ENCODE results near the gene ORAI2. TPM values are rescaled to one million over a fixed set of nuclear protein-coding genes. Genes with fewer than 3 reads are reported as not detected.
A peak's percentile ranks its signal among the peaks of the same experiment; 100 is the strongest.

ORAI2 gene
- polyA plus RNA-seq, 3 donors from 2014 or later, result 73.5 to 125 (median 80.6) TPM

GRCh38 chr7:102418592-102418991, 14.8 kb upstream of the ORAI2 start:
- Mint-ChIP-seq H3K9me3 (no peaks in the 10 kb centered on the region), H3K4me1 (peaks cover 86 to 92% of the 10 kb centered on the region in 2 donors)

GRCh38 chr7:102421706-102422240, 11.6 kb upstream of the ORAI2 start:
- peaks cover 3 to 22% (median 11%) of the 10 kb centered on the region in 3 donors for H3K36me3 Mint-ChIP-seq
- no peak for DNase-seq
- peaks cover 88 to 92% of the 10 kb centered on the region in 2 donors for H3K4me1 Mint-ChIP-seq
- H3K9me3 Mint-ChIP-seq, result no peaks in the 10 kb centered on the region
- H3K27ac Mint-ChIP-seq, result peak overlapping the region; percentile 17 to 100 (median 72)
- peak overlapping the region in 2 of 5 donors; percentile 30 to 36 for H3K4me3 Mint-ChIP-seq
- H3K27me3 Mint-ChIP-seq (ENCODE audit: low read depth in 3 of 3), result peaks cover 13 to 23% (median 14%) of the 10 kb centered on the region in 3 donors

More at GRCh38 chr7:102418592-102418991, 14.8 kb upstream of the ORAI2 start:
- peak overlapping the region; percentile 6 to 64 (median 39) for H3K4me3 Mint-ChIP-seq
- peaks cover 0 to 13% (median 11%) of the 10 kb centered on the region in 3 donors for H3K36me3 Mint-ChIP-seq
- no peak for DNase-seq
- H3K27me3 Mint-ChIP-seq (ENCODE audit: low read depth in 3 of 3), result peaks cover 7 to 17% (median 12%) of the 10 kb centered on the region in 3 donors
- H3K27ac Mint-ChIP-seq, result peak overlapping the region; percentile 83 to 99 (median 98)

GRCh38 chr7:102424129-102424551, 9.2 kb upstream of the ORAI2 start:
- peak overlapping the region; percentile 99 to 100 (median 100) for H3K27ac Mint-ChIP-seq
- H3K4me3 Mint-ChIP-seq, result peak overlapping the region in 3 of 5 donors; percentile 37 to 86 (median 67)
- DNase-seq, result no peak
- H3K27me3 Mint-ChIP-seq (ENCODE audit: low read depth in 3 of 3), result peaks cover 14 to 17% (median 14%) of the 10 kb centered on the region in 3 donors
- peaks cover 82 to 87% of the 10 kb centered on the region in 2 donors for H3K4me1 Mint-ChIP-seq
- H3K36me3 Mint-ChIP-seq, result peaks cover 3 to 22% (median 11%) of the 10 kb centered on the region in 3 donors
- no peaks in the 10 kb centered on the region for H3K9me3 Mint-ChIP-seq

- Mint-ChIP-seq H3K9me3 (no peaks in the 10 kb centered on the region), H3K27me3 (ENCODE audit: low read depth in 3 of 3) (peaks cover 15 to 19% (median 17%) of the 10 kb centered on the region in 3 donors), H3K4me1 (peaks cover 83 to 88% of the 10 kb centered on the region in 2 donors), H3K4me3 (peak overlapping the region; percentile 37 to 94 (median 67)), H3K27ac (peak overlapping the region; percentile 99 to 100 (median 100)), H3K36me3 (peaks cover 3 to 19% (median 11%) of the 10 kb centered on the region in 3 donors)
- no peak for DNase-seq
Observed at GRCh38 chr7:102424787-102425218, 8.6 kb upstream of the ORAI2 start.

- H3K27me3 Mint-ChIP-seq (ENCODE audit: low read depth in 3 of 3), result peaks cover 16 to 22% (median 17%) of the 10 kb centered on the region in 3 donors
- peak overlapping the region; percentile 77 to 94 (median 86) for H3K4me3 Mint-ChIP-seq
- H3K4me1 Mint-ChIP-seq, result peaks cover 81 to 87% of the 10 kb centered on the region in 2 donors
- peak; percentile 80 to 85 (median 83) for DNase-seq
- H3K9me3 Mint-ChIP-seq, result no peaks in the 10 kb centered on the region
- H3K36me3 Mint-ChIP-seq, result peaks cover 3 to 13% (median 4%) of the 10 kb centered on the region in 3 donors
- peak overlapping the region; percentile 99 to 100 (median 100) for H3K27ac Mint-ChIP-seq
Observed at GRCh38 chr7:102425639-102426267, 7.6 kb upstream of the ORAI2 start.

- Mint-ChIP-seq H3K4me1 (peaks cover 82 to 87% of the 10 kb centered on the region in 2 donors), H3K4me3 (peak overlapping the region; percentile 77 to 94 (median 86)), H3K36me3 (peaks cover 0 to 9% (median 3%) of the 10 kb centered on the region in 3 donors), H3K9me3 (no peaks in the 10 kb centered on the region), H3K27ac (peak overlapping the region; percentile 99 to 100 (median 100)), H3K27me3 (ENCODE audit: low read depth in 3 of 3) (peaks cover 16 to 22% (median 17%) of the 10 kb centered on the region in 3 donors)
- DNase-seq, result peak; percentile 76 to 82 (median 81)
Observed at GRCh38 chr7:102426268-102427018, 6.9 kb upstream of the ORAI2 start.

GRCh38 chr7:102427019-102427405, 6.4 kb upstream of the ORAI2 start:
- Mint-ChIP-seq H3K27ac (peak overlapping the region; percentile 99 to 100 (median 100)), H3K4me3 (peak overlapping the region; percentile 77 to 94 (median 86)), H3K27me3 (ENCODE audit: low read depth in 3 of 3) (peaks cover 17 to 25% (median 21%) of the 10 kb centered on the region in 3 donors), H3K4me1 (peaks cover 83 to 87% of the 10 kb centered on the region in 2 donors), H3K9me3 (no peaks in the 10 kb centered on the region), H3K36me3 (peaks cover 0 to 9% (median 3%) of the 10 kb centered on the region in 3 donors)
- DNase-seq, result no peak

GRCh38 chr7:102429141-102429899, 4.1 kb upstream of the ORAI2 start:
- Mint-ChIP-seq H3K4me1 (peaks cover 77 to 80% of the 10 kb centered on the region in 2 donors), H3K4me3 (peak overlapping the region in 4 of 5 donors; percentile 1 to 60 (median 21)), H3K27ac (peak overlapping the region; percentile 86 to 100 (median 99)), H3K9me3 (no peaks in the 10 kb centered on the region), H3K27me3 (ENCODE audit: low read depth in 3 of 3) (peaks cover 27 to 36% (median 31%) of the 10 kb centered on the region in 3 donors), H3K36me3 (peaks cover 0 to 9% (median 3%) of the 10 kb centered on the region in 3 donors)
- DNase-seq, result no peak

- peak overlapping the region; percentile 90 to 99 (median 96) for H3K27ac Mint-ChIP-seq
- peak overlapping the region; percentile 71 to 81 (median 75) for H3K4me3 Mint-ChIP-seq
- peak; percentile 54 to 70 (median 65) for DNase-seq
- peaks cover 67 to 69% of the 10 kb centered on the region in 2 donors for H3K4me1 Mint-ChIP-seq
- H3K9me3 Mint-ChIP-seq, result no peaks in the 10 kb centered on the region
- peaks cover 20 to 26% (median 21%) of the 10 kb centered on the region in 3 donors for H3K27me3 Mint-ChIP-seq (ENCODE audit: low read depth in 3 of 3)
- H3K36me3 Mint-ChIP-seq, result peaks cover 0 to 3% (median 0%) of the 10 kb centered on the region in 3 donors
Observed at GRCh38 chr7:102431617-102432298, 1.6 kb upstream of the ORAI2 start.

- peaks cover 0 to 3% (median 0%) of the 10 kb centered on the region in 3 donors for H3K36me3 Mint-ChIP-seq
- peaks cover 59 to 60% of the 10 kb centered on the region in 2 donors for H3K4me1 Mint-ChIP-seq
- peak overlapping the region; percentile 90 to 99 (median 96) for H3K27ac Mint-ChIP-seq
- peaks cover 19 to 26% (median 21%) of the 10 kb centered on the region in 3 donors for H3K27me3 Mint-ChIP-seq (ENCODE audit: low read depth in 3 of 3)
- no peaks in the 10 kb centered on the region for H3K9me3 Mint-ChIP-seq
- DNase-seq, result no peak
- peak overlapping the region; percentile 71 to 81 (median 75) for H3K4me3 Mint-ChIP-seq
Observed at GRCh38 chr7:102432442-102433218, 745 bp upstream of the ORAI2 start.

GRCh38 chr7:102434039-102434486, 688 bp downstream of the ORAI2 start:
- no peaks in the 10 kb centered on the region for H3K9me3 Mint-ChIP-seq
- peak overlapping the region; percentile 83 to 93 (median 88) for H3K4me3 Mint-ChIP-seq
- peaks cover 52 to 53% of the 10 kb centered on the region in 2 donors for H3K4me1 Mint-ChIP-seq
- DNase-seq, result peak in 1 of 3 donors; percentile 18
- H3K27me3 Mint-ChIP-seq (ENCODE audit: low read depth in 3 of 3), result peaks cover 19 to 26% (median 21%) of the 10 kb centered on the region in 3 donors
- H3K36me3 Mint-ChIP-seq, result peaks cover 0 to 3% (median 0%) of the 10 kb centered on the region in 3 donors
- peak overlapping the region; percentile 85 to 95 (median 90) for H3K27ac Mint-ChIP-seq
